Liver (tissue), 9 donors: ENCODE data around the gene MYL10. TPM values are rescaled to one million over a fixed set of nuclear protein-coding genes. Genes with fewer than 3 reads are reported as not detected.

ENCODE experiments used
- DNase-seq: peaks from one replicate; pipeline ENCODE4 v3.0.0-alpha.2; 2017; ENCODE audit warnings: low spot score
- H3K27ac ChIP-seq, 2 donors: one replicate each; pipeline ENCODE4 v1.7.0; 2013; ENCODE audit warnings: inconsistent platforms in 2 of 2, low read length in 2 of 2, control low read depth in 1 of 2, low read depth in 1 of 2, mild to moderate bottlenecking in 1 of 2
- H3K27me3 ChIP-seq, 4 donors: one replicate each; pipeline versions ENCODE4 v1.6.1 to v1.7.0; 2013; ENCODE audit warnings: low read length in 3 of 4, inconsistent platforms in 1 of 4, mild to moderate bottlenecking in 1 of 4, moderate library complexity in 1 of 4; ENCODE audit not compliant: control insufficient read depth in 4 of 4, insufficient read depth in 4 of 4
- H3K36me3 ChIP-seq, 4 donors: one replicate each; pipeline versions ENCODE4 v1.6.1 to v1.7.0; 2013; ENCODE audit warnings: low read length in 3 of 4, mild to moderate bottlenecking in 3 of 4, low read depth in 1 of 4, moderate library complexity in 1 of 4; ENCODE audit not compliant: control insufficient read depth in 4 of 4, insufficient read depth in 3 of 4
- H3K4me1 ChIP-seq, 4 donors: one replicate each; pipeline versions ENCODE4 v1.6.1 to v1.7.0; 2013; ENCODE audit warnings: low read length in 3 of 4, mild to moderate bottlenecking in 3 of 4, moderate library complexity in 1 of 4; ENCODE audit not compliant: control insufficient read depth in 4 of 4, insufficient read depth in 4 of 4
- H3K4me3 ChIP-seq, 3 donors: one replicate each; pipeline versions ENCODE4 v1.6.1 to v1.7.0; 2013; ENCODE audit warnings: low read length in 3 of 3, control low read depth in 1 of 3, low read depth in 1 of 3, mild to moderate bottlenecking in 1 of 3
- H3K9ac ChIP-seq, 2 donors: one replicate each; pipeline ENCODE4 v1.7.0; 2013; ENCODE audit warnings: low read length in 2 of 2, mild to moderate bottlenecking in 2 of 2, moderate library complexity in 2 of 2, control low read depth in 1 of 2, low read depth in 1 of 2
- H3K9me3 ChIP-seq, 4 donors: one replicate each; pipeline versions ENCODE4 v1.6.1 to v1.7.0; 2013; ENCODE audit warnings: low read length in 3 of 4; ENCODE audit not compliant: control insufficient read depth in 4 of 4
- EGR1 ChIP-seq, 2 donors: IDR thresholded peaks; 2 replicates each; pipeline ENCODE4 v1.6.1; 2016 to 2018; ENCODE audit warnings: antibody characterized with exemption in 2 of 2, low read depth in 2 of 2
- FOXA1 ChIP-seq: IDR thresholded peaks from 2 replicates; pipeline ENCODE4 v1.6.1; 2016; ENCODE audit warnings: antibody characterized with exemption
- FOXA2 ChIP-seq: IDR thresholded peaks from 2 replicates; pipeline ENCODE4 v1.6.1; 2016; ENCODE audit warnings: antibody characterized with exemption
- GABPA ChIP-seq, 2 donors: IDR thresholded peaks in 1 of 2; conservative IDR thresholded peaks in 1 of 2; 2 replicates each; pipeline ENCODE4 v1.6.1; 2016; ENCODE audit warnings: antibody characterized with exemption in 2 of 2, mild to moderate bottlenecking in 1 of 2, moderate library complexity in 1 of 2
- HNF4A ChIP-seq, 2 donors: conservative IDR thresholded peaks; 2 replicates each; pipeline ENCODE4 v1.6.1; 2016; ENCODE audit warnings: antibody characterized with exemption in 2 of 2, mild to moderate bottlenecking in 2 of 2
- HNF4G ChIP-seq: IDR thresholded peaks from 2 replicates; pipeline ENCODE4 v1.6.1; 2016; ENCODE audit warnings: antibody characterized with exemption
- JUND ChIP-seq, 2 donors: IDR thresholded peaks; 2 replicates each; pipeline ENCODE4 v1.6.1; 2016; ENCODE audit warnings: antibody characterized with exemption in 2 of 2
- NR2F2 ChIP-seq: IDR thresholded peaks from 2 replicates; pipeline ENCODE4 v1.6.1; 2016; ENCODE audit warnings: antibody characterized with exemption
- RAD21 ChIP-seq, 2 donors: IDR thresholded peaks; 2 replicates each; pipeline ENCODE4 v1.6.1; 2016; ENCODE audit warnings: antibody characterized with exemption in 2 of 2, mild to moderate bottlenecking in 2 of 2
- RXRA ChIP-seq, 2 donors: IDR thresholded peaks; 2 replicates each; pipeline ENCODE4 v1.6.1; 2017 to 2018; ENCODE audit warnings: antibody characterized with exemption in 2 of 2, mild to moderate bottlenecking in 1 of 2
- SP1 ChIP-seq: IDR thresholded peaks from 2 replicates; pipeline ENCODE4 v1.6.1; 2018; ENCODE audit warnings: antibody characterized with exemption, mild to moderate bottlenecking
- TAF1 ChIP-seq: conservative IDR thresholded peaks from 2 replicates; pipeline ENCODE4 v1.6.1; 2016; ENCODE audit warnings: antibody characterized with exemption, mild to moderate bottlenecking
- YY1 ChIP-seq: IDR thresholded peaks from 2 replicates; pipeline ENCODE4 v1.6.1; 2016; ENCODE audit warnings: antibody characterized with exemption, mild to moderate bottlenecking
- WGBS: extraction: QIAGEN DNeasy Blood & Tissue Kit; methylation state at CpG from one replicate; pipeline ENCODE4 v1.1.7; 2013; 5-methylcytosine and 5-hydroxymethylcytosine counted together
- polyA plus RNA-seq, 2 donors: library from polyadenylated mRNA; stranded (reverse) in 1 of 2; unstranded in 1 of 2; fragments of 200-250 nt in 1 of 2; fragments of >200 nt in 1 of 2; fragmentation: Nextera tagmentation in 1 of 2; extraction: Ambion mirVana in 1 of 2; gene quantifications; one replicate each; pipeline versions ENCODE4 v1.2.1 to v1.2.3, GENCODE V29; 2013 to 2015
- total RNA-seq, 2 donors: library from RNA; depleted of rRNA; stranded (reverse); fragments of >200 nt; gene quantifications; one replicate each; pipeline ENCODE4 v1.2.3, GENCODE V29; 2014
- TF ChIP-seq, protein P1 (sequence below): IDR thresholded peaks from 2 replicates; pipeline ENCODE4 v1.6.1; 2016; ENCODE audit warnings: antibody characterized with exemption, mild to moderate bottlenecking
- TF ChIP-seq, protein P2 (sequence below): IDR thresholded peaks from 2 replicates; pipeline ENCODE4 v1.6.1; 2016; ENCODE audit warnings: antibody characterized with exemption
- TF ChIP-seq, protein P3 (sequence below): IDR thresholded peaks from 2 replicates; pipeline ENCODE4 v1.6.1; 2016; ENCODE audit warnings: antibody characterized with exemption
- TF ChIP-seq, protein P4 (sequence below): fragments of 150-350 bp; IDR thresholded peaks from 2 replicates; pipeline ENCODE4 v1.5.1; 2017; ENCODE audit warnings: improper control_type of control experiment, low read depth, low read length; ENCODE audit not compliant: missing input control
- TF ChIP-seq, protein P5 (sequence below): IDR thresholded peaks from 2 replicates; pipeline ENCODE4 v1.6.1; 2016; ENCODE audit warnings: antibody characterized with exemption
- donor health status: healthy.
- donor health status: healthy.
- donor health status: healthy.
- donor health status: healthy.
- donor health status: healthy.

Gene MYL10
- total and polyA plus RNA-seq, 4 donors = not detected

DNA sequence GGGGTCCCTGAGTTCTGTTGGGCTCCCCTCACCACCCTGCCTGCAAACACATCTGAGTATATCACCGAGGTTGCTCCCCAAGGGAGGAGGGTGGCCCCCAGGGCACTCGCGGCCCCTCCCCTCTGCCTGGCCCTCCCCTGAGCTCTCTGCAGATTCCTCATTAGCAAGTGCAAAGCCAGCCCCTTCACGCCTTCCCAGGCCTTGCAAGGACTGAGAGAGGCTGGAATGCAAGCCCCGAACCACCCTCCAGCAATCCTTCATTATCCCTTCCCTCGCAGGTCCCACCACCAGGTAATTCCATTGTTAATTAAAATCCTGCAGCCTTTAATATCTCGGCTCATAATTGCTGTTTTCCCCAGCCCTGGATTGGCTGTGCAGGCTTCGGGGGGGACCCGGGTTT is 35.3 kb upstream of the MYL10 start:
- no peak overlapping the region for H3K4me3 ChIP-seq
- 49% methylated on average over 9 of the region's 9 CpGs for WGBS
- H3K4me1 ChIP-seq = no peaks in the 10 kb centered on the region
- TF ChIP-seq, protein P1, sequence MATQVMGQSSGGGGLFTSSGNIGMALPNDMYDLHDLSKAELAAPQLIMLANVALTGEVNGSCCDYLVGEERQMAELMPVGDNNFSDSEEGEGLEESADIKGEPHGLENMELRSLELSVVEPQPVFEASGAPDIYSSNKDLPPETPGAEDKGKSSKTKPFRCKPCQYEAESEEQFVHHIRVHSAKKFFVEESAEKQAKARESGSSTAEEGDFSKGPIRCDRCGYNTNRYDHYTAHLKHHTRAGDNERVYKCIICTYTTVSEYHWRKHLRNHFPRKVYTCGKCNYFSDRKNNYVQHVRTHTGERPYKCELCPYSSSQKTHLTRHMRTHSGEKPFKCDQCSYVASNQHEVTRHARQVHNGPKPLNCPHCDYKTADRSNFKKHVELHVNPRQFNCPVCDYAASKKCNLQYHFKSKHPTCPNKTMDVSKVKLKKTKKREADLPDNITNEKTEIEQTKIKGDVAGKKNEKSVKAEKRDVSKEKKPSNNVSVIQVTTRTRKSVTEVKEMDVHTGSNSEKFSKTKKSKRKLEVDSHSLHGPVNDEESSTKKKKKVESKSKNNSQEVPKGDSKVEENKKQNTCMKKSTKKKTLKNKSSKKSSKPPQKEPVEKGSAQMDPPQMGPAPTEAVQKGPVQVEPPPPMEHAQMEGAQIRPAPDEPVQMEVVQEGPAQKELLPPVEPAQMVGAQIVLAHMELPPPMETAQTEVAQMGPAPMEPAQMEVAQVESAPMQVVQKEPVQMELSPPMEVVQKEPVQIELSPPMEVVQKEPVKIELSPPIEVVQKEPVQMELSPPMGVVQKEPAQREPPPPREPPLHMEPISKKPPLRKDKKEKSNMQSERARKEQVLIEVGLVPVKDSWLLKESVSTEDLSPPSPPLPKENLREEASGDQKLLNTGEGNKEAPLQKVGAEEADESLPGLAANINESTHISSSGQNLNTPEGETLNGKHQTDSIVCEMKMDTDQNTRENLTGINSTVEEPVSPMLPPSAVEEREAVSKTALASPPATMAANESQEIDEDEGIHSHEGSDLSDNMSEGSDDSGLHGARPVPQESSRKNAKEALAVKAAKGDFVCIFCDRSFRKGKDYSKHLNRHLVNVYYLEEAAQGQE = no peak
- TF ChIP-seq FOXA1 = no peak
- TF ChIP-seq, protein P2, sequence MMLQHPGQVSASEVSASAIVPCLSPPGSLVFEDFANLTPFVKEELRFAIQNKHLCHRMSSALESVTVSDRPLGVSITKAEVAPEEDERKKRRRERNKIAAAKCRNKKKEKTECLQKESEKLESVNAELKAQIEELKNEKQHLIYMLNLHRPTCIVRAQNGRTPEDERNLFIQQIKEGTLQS = no peak
- TF ChIP-seq HNF4A (conservative IDR thresholded peaks at IDR 0.05) = no peak
- no peak for TF ChIP-seq SP1
- no peak for TF ChIP-seq TAF1
- no peak for TF ChIP-seq RAD21 (IDR thresholded peaks at IDR 0.05)
- TF ChIP-seq EGR1 (IDR thresholded peaks at IDR 0.05; ENCODE audit: low read depth in 2 of 2) = no peak
- TF ChIP-seq, protein P3, sequence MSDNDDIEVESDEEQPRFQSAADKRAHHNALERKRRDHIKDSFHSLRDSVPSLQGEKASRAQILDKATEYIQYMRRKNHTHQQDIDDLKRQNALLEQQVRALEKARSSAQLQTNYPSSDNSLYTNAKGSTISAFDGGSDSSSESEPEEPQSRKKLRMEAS = no peak
- TF ChIP-seq RXRA (IDR thresholded peaks at IDR 0.05) = no peak
- no peak for TF ChIP-seq FOXA2
- TF ChIP-seq, protein P4, sequence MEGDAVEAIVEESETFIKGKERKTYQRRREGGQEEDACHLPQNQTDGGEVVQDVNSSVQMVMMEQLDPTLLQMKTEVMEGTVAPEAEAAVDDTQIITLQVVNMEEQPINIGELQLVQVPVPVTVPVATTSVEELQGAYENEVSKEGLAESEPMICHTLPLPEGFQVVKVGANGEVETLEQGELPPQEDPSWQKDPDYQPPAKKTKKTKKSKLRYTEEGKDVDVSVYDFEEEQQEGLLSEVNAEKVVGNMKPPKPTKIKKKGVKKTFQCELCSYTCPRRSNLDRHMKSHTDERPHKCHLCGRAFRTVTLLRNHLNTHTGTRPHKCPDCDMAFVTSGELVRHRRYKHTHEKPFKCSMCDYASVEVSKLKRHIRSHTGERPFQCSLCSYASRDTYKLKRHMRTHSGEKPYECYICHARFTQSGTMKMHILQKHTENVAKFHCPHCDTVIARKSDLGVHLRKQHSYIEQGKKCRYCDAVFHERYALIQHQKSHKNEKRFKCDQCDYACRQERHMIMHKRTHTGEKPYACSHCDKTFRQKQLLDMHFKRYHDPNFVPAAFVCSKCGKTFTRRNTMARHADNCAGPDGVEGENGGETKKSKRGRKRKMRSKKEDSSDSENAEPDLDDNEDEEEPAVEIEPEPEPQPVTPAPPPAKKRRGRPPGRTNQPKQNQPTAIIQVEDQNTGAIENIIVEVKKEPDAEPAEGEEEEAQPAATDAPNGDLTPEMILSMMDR = no peak
- TF ChIP-seq, protein P5, sequence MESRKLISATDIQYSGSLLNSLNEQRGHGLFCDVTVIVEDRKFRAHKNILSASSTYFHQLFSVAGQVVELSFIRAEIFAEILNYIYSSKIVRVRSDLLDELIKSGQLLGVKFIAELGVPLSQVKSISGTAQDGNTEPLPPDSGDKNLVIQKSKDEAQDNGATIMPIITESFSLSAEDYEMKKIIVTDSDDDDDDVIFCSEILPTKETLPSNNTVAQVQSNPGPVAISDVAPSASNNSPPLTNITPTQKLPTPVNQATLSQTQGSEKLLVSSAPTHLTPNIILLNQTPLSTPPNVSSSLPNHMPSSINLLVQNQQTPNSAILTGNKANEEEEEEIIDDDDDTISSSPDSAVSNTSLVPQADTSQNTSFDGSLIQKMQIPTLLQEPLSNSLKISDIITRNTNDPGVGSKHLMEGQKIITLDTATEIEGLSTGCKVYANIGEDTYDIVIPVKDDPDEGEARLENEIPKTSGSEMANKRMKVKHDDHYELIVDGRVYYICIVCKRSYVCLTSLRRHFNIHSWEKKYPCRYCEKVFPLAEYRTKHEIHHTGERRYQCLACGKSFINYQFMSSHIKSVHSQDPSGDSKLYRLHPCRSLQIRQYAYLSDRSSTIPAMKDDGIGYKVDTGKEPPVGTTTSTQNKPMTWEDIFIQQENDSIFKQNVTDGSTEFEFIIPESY = no peak
- TF ChIP-seq NR2F2 = no peak
- TF ChIP-seq YY1 = no peak
- TF ChIP-seq JUND (IDR thresholded peaks at IDR 0.05) = no peak
- TF ChIP-seq GABPA (IDR thresholded peaks at IDR 0.05 in 1 of 2, conservative IDR thresholded peaks at IDR 0.05 in 1 of 2) = no peak
- TF ChIP-seq HNF4G = no peak
- H3K9me3 ChIP-seq = no peaks in the 10 kb centered on the region
- no peaks in the 10 kb centered on the region for H3K36me3 ChIP-seq
- DNase-seq = no peak
- no peak overlapping the region for H3K9ac ChIP-seq
- no peaks in the 10 kb centered on the region for H3K27me3 ChIP-seq
- no peak overlapping the region for H3K27ac ChIP-seq
